ENCODE measurements around the gene MYH7B.

MYH7B gene

DNA sequence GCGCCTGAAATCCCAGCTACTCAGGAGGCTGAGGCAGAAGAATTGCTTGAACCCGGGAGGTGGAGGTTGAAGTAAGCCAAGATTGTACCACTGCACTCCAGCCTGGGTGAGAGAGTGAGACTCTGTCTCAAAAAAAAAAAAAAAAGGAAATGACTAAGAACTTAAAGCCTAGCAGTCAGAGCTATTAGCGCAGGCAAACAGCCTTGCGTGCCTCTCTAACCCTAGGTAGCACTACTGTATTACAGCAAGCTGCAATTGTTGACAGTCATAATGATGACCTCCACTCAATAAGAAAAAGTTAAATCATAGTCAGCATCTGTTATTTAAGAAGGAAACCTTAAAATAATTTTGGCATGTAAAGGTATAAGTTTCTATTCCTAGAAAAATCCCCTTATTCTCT is 14.4 kb upstream of the MYH7B start:
- ChIA-PET POLR2A (interaction anchor here (0.6 kb wide), 1 partner anchor 540 kb away, joined by 3 read pairs; no protein-coding TSS in a partner anchor), CTCF (interaction anchor here (1.4 to 1.8 kb wide), 3 partner anchors 9 to 68 kb away, joined by 3 to 6 read pairs (median 5); no protein-coding TSS in a partner anchor)
- no peak for DNase-seq (ENCODE audit: extremely low spot score)
- TF ChIP-seq, protein P1, sequence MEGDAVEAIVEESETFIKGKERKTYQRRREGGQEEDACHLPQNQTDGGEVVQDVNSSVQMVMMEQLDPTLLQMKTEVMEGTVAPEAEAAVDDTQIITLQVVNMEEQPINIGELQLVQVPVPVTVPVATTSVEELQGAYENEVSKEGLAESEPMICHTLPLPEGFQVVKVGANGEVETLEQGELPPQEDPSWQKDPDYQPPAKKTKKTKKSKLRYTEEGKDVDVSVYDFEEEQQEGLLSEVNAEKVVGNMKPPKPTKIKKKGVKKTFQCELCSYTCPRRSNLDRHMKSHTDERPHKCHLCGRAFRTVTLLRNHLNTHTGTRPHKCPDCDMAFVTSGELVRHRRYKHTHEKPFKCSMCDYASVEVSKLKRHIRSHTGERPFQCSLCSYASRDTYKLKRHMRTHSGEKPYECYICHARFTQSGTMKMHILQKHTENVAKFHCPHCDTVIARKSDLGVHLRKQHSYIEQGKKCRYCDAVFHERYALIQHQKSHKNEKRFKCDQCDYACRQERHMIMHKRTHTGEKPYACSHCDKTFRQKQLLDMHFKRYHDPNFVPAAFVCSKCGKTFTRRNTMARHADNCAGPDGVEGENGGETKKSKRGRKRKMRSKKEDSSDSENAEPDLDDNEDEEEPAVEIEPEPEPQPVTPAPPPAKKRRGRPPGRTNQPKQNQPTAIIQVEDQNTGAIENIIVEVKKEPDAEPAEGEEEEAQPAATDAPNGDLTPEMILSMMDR (IDR thresholded peaks at IDR 0.05; ENCODE audit: control extremely low read depth, extremely low read depth, low read depth, missing control alignments), result no peak

DNA sequence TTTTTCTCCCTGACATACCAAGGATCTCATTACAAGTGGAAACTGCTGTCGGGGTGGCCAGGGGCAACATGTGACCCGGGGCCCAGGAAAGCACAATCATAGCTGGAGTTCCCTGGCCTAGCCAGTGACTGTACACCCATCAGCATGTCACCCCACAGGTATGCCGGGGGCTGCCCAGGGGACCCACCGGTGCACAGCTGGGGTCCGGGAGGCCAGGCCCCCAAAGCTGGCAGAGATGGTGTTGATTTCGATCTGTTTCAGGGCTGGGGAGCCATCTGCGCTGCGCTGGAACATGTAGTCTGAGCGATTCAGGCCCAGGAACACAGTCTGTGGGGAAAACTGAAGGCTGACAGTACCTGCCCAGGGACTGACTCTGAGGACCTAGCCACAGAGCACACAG is 13.4 kb upstream of the MYH7B start:
- DNase-seq (ENCODE audit: extremely low spot score), result no peak
- POLR2A ChIA-PET, result no interaction called here
- TF ChIP-seq, protein P1 (IDR thresholded peaks at IDR 0.05; ENCODE audit: control extremely low read depth, extremely low read depth, low read depth, missing control alignments), result no peak
- CTCF ChIA-PET, result no interaction called here

GRCh38 chr20:34943808-34944567 is 11.7 kb upstream of the MYH7B start:
- TF ChIP-seq, protein P1 (IDR thresholded peaks at IDR 0.05; ENCODE audit: control extremely low read depth, extremely low read depth, low read depth, missing control alignments), result no peak
- CTCF ChIA-PET, result interaction anchor here (1.1 to 4.0 kb wide), 4 partner anchors 17 to 69 kb away, joined by 3 to 18 read pairs (median 4); partner anchors contain the start of gene ACSS2
- no peak for DNase-seq (ENCODE audit: extremely low spot score)
- POLR2A ChIA-PET, result no interaction called here

- POLR2A ChIA-PET, result interaction anchor here (0.5 kb wide), 1 partner anchor 607 kb away, joined by 4 read pairs; no protein-coding TSS in a partner anchor
- TF ChIP-seq, protein P1 (IDR thresholded peaks at IDR 0.05; ENCODE audit: control extremely low read depth, extremely low read depth, low read depth, missing control alignments), result no peak
- CTCF ChIA-PET, result interaction anchor here (1.6 to 4.0 kb wide), 2 partner anchors 10 to 70 kb away, joined by 6 to 18 read pairs; partner anchors contain the start of genes ACSS2, GSS and MYH7B
- DNase-seq (ENCODE audit: extremely low spot score), result no peak
These were observed 10.2 kb upstream of the MYH7B start for GRCh38 chr20:34945315-34946077.

DNA sequence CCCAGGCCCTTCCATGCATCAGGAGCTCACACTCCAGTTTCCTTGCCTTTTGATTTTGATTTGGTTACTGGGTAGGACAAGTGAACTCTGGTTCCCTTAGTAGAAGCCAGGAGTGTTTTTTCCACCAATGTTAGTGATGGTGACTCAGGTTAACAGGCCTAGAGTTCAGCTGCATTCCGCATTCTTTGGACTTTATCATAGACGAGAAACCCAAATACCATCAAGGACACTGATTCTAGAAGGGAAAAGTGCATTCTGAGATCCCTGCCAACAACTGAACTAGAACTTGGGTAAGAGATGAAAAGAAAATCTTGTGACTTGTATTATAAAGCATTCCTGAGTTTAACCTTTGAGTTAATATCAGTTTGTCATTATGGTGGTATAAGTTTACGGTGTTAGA is 9.0 kb upstream of the MYH7B start:
- ChIA-PET CTCF (interaction anchor here (0.7 to 4.0 kb wide), 2 partner anchors 11 to 71 kb away, joined by 3 to 18 read pairs; partner anchors contain the start of gene ACSS2), POLR2A (no interaction called here)
- DNase-seq (ENCODE audit: extremely low spot score), result no peak
- TF ChIP-seq, protein P1 (IDR thresholded peaks at IDR 0.05; ENCODE audit: control extremely low read depth, extremely low read depth, low read depth, missing control alignments), result no peak

- TF ChIP-seq, protein P1 (IDR thresholded peaks at IDR 0.05; ENCODE audit: control extremely low read depth, extremely low read depth, low read depth, missing control alignments), result no peak
- POLR2A ChIA-PET, result no interaction called here
- DNase-seq (ENCODE audit: extremely low spot score), result no peak
- CTCF ChIA-PET, result no interaction called here
These were observed 8.3 kb upstream of the MYH7B start for GRCh38 chr20:34947336-34947735.
